ENCODE results near the gene TBC1D14. TPM values are rescaled to one million over a fixed set of nuclear protein-coding genes. Genes with fewer than 3 reads are reported as not detected.

TBC1D14 gene
- polyA plus RNA-seq, 3 donors, result 36.3 to 44.7 (median 39.3) TPM

DNA sequence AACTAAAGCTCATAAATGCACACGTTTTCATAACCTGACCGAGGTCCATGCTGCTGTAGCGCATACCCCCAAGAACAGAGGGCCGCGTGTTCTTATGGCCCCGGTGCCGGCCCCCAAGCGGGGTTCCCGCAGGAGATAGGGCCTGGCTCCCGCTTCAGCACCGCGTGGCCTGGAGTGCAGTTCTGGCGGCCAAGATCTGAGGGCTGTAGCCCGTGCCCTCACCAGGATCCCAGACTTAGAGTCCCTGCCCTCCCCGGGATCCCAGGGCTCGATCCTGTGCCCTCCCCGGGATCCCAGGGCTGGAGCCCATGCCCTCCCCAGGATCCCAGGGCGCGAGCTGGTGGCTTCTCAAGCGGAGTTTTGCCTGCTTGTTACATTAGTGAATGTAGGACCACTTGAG, 159.3 kb downstream of the TBC1D14 start:
- Mint-ChIP-seq H3K9me3 (no peaks in the 10 kb centered on the region), H3K4me1 (peaks cover 39% of the 10 kb centered on the region), H3K27me3 (ENCODE audit: low read depth in 3 of 3) (peaks cover 13 to 29% (median 25%) of the 10 kb centered on the region in 3 donors), H3K4me3 (peak overlapping the region; percentile 91 to 98), H3K36me3 (peaks cover 10 to 16% of the 10 kb centered on the region in 2 donors), H3K27ac (peak overlapping the region in 5 of 7 donors; percentile 90 to 96 (median 90))
- Histone ChIP-seq H3K4me3 (replicated peaks in 1 of 3; ENCODE audit: low read depth in 2 of 3, low read length in 3 of 3) (peak overlapping the region; percentile 58 to 83 (median 70)), H3K79me2 (ENCODE audit: insufficient read depth, low read length) (peaks cover 40% of the 10 kb centered on the region), H4K20me1 (ENCODE audit: insufficient read depth, low read length) (peaks cover 35% of the 10 kb centered on the region), H3K4me1 (ENCODE audit: control insufficient read depth in 1 of 2, insufficient read depth in 2 of 2, low read length in 2 of 2) (peaks cover 37 to 46% of the 10 kb centered on the region in 2 donors), H2AFZ (ENCODE audit: insufficient read depth, low read depth, low read length, poor library complexity, severe bottlenecking) (peak overlapping the region; percentile 95), H3K9ac (ENCODE audit: insufficient read depth, low read length, poor library complexity, severe bottlenecking) (peak overlapping the region; percentile 53), H3K9me3 (replicated peaks in 1 of 2; ENCODE audit: control insufficient read depth in 1 of 2, insufficient read depth in 1 of 2, low read length in 2 of 2) (no peaks in the 10 kb centered on the region), H3K36me3 (replicated peaks in 1 of 2; ENCODE audit: control insufficient read depth in 1 of 2, insufficient read depth in 2 of 2, low read length in 2 of 2) (peaks cover 6 to 9% of the 10 kb centered on the region in 2 donors), H3K27me3 (ENCODE audit: control insufficient read depth in 2 of 2, insufficient read depth in 2 of 2, low read length in 2 of 2) (peaks cover 0 to 18% of the 10 kb centered on the region in 2 donors), H3K4me2 (replicated peaks; ENCODE audit: extremely low read depth, low read length, poor library complexity, severe bottlenecking) (peak overlapping the region; percentile 88), H3K27ac (ENCODE audit: low read depth in 1 of 2, low read length in 2 of 2) (peak overlapping the region in 1 of 2 donors; percentile 66)
- intact Hi-C loops (cut with micrococcal nuclease), result loop anchor here (1.0 to 10.0 kb wide), 4 partner anchors 27 to 284 kb away; partner anchors contain the start of gene KIAA0232 (in 1 of the 2)
- WGBS (ENCODE audit: insufficient coverage), result 7% methylated on average over 17 of the region's 20 CpGs
- TF ChIP-seq CTCF (IDR thresholded peaks at IDR 0.05), result no peak
- no peak for DNase-seq

DNA sequence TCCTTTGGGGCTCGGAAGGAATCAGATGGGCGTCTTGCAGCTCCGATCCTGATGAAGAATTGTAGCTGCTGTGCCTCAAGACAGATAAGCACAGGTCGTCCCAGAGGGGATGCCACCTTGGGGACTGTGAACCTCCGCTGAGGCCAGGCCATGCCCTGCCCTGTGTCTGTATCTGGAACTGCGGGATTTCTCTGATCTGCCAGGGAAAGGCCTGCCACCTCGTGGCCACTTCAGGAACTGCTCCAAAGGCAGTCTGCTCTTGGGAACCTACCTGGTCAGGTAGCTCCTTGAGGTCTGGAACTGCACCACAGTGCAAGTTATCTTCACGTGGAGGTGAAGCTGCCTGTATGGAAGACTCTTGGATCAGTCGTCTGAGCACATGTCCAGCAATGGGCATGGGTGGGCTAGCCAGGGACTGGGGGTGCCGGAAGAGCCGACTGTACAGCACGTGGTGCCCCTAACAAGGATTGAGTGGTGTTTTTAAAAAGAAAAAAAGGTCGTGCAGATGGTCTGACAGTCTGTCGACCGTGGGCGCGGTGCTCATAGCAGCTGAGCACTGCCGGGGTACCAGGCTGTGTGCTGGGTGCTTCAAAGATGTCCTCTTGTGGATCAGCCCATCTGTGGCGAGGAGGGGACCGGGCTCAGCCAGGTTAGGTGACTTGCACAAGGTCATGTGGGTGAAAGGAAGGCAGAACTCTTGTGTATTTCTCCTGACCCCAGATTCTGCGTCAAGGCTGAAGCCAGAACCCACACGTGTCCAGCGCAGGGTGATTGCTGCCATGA, 161.3 kb downstream of the TBC1D14 start:
- Histone ChIP-seq H3K27ac (ENCODE audit: low read depth in 1 of 2, low read length in 2 of 2) (no peak overlapping the region), H3K9me3 (replicated peaks in 1 of 2; ENCODE audit: control insufficient read depth in 1 of 2, insufficient read depth in 1 of 2, low read length in 2 of 2) (no peaks in the 10 kb centered on the region), H3K79me2 (ENCODE audit: insufficient read depth, low read length) (peaks cover 20% of the 10 kb centered on the region), H3K9ac (ENCODE audit: insufficient read depth, low read length, poor library complexity, severe bottlenecking) (no peak overlapping the region), H2AFZ (ENCODE audit: insufficient read depth, low read depth, low read length, poor library complexity, severe bottlenecking) (no peak overlapping the region), H3K4me1 (ENCODE audit: control insufficient read depth in 1 of 2, insufficient read depth in 2 of 2, low read length in 2 of 2) (peaks cover 26 to 33% of the 10 kb centered on the region in 2 donors), H3K4me3 (replicated peaks in 1 of 3; ENCODE audit: low read depth in 2 of 3, low read length in 3 of 3) (no peak overlapping the region), H3K27me3 (ENCODE audit: control insufficient read depth in 2 of 2, insufficient read depth in 2 of 2, low read length in 2 of 2) (peaks cover 0 to 18% of the 10 kb centered on the region in 2 donors), H3K4me2 (replicated peaks; ENCODE audit: extremely low read depth, low read length, poor library complexity, severe bottlenecking) (no peak overlapping the region), H4K20me1 (ENCODE audit: insufficient read depth, low read length) (peaks cover 15% of the 10 kb centered on the region), H3K36me3 (replicated peaks in 1 of 2; ENCODE audit: control insufficient read depth in 1 of 2, insufficient read depth in 2 of 2, low read length in 2 of 2) (no peaks in the 10 kb centered on the region)
- TF ChIP-seq CTCF (IDR thresholded peaks at IDR 0.05), result peak; percentile 98
- H3K9me3 Mint-ChIP-seq, result no peaks in the 10 kb centered on the region
- H3K27ac Mint-ChIP-seq, result no peak overlapping the region
- peaks cover 1 to 2% of the 10 kb centered on the region in 2 donors for H3K36me3 Mint-ChIP-seq
- intact Hi-C loops (cut with micrococcal nuclease), result loop anchor here (2.0 to 5.0 kb wide), 3 partner anchors 84 to 354 kb away; partner anchors contain the start of gene BLOC1S4 (in 1 of the 2)
- peak; percentile 75 to 81 (median 77) for DNase-seq
- WGBS (ENCODE audit: insufficient coverage), result 35% methylated on average over 21 of the region's 23 CpGs
- H3K27me3 Mint-ChIP-seq (ENCODE audit: low read depth in 3 of 3), result peaks cover 16 to 32% (median 26%) of the 10 kb centered on the region in 3 donors
- peaks cover 26% of the 10 kb centered on the region for H3K4me1 Mint-ChIP-seq
- H3K4me3 Mint-ChIP-seq, result peak overlapping the region in 1 of 2 donors; percentile 53

Measured in CD14-positive monocyte (primary cell).